NCI-H82 treated with DMSO at 0.1 percent for 48 hours (cell line): ENCODE data around the gene GRID1.

ENCODE experiments used
- DNase-seq: peaks from one replicate; lab custom pipeline; 2025; ENCODE audit not compliant: unreplicated experiment; lab: John Stamatoyannopoulos, UW

GRID1 gene

DNA sequence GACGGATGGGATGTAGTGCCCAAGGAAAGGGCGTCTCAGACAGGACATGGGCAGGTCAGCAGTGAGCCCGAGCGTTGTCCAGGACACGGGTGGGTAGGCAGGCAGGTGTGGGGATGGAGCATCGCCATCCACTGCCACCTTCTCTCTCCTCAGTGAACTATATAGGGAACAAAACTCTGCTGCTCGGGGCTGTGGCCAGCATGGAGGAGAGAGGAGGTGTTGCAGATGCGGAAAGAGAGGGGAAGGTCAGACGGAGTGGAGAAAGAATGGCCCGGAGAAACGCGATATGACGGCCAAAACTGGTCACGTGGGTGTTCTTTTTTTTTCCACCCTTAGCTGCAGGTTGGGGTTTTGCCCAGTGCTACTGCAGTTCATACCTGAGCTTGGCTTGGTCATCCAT, 71.2 kb downstream of the GRID1 start:
- DNase-seq, result no peak

DNA sequence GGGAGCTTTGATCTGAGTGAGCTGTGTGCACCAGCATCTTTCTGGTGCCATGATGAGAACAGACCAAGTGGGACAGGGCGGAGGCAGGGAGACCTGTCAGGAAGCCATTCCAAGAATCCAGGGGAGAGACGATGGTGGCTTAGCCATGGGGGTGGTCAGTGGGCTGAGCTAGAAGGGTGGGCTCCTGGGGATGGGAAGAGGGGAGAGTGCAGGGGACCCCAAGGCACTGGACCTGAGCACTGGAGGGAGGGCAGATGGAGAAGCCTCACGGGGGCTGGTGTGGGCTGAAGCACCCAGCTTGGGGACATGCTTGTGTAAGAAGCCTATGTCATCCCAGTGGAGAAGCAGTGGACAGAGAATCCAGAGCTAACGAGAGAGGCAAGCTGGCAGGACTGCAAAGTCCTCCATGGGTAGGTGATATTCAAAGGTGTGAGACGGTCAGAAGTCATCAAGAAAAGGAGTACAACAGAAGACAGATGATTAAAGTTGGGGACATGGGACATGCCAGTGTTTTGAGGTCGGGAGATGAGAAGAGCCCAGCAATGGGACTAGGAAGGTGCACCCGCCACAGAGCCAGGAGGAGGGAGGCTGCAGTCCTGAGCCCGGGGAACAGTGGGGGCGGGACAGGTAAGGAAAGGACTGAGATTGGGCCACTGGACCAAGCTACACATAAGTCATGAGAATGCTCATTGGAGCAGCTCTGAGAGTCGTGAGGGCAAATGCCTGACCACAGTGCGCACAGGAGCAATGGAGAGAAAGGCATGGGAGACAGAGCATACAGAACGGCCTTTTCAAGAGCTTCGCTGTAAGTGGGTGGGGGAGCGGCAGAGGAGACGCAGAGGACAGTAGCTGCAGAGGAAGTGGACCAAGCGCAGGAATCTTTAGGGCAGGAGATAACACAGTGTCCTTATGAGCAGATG, 72.0 kb downstream of the GRID1 start:
- DNase-seq, result no peak

- DNase-seq, result no peak
These were observed 73.2 kb downstream of the GRID1 start for GRCh38 chr10:86293396-86293791.

- no peak for DNase-seq
These were observed 73.9 kb downstream of the GRID1 start for GRCh38 chr10:86292462-86293395.

GRCh38 chr10:86291616-86292340, 74.8 kb downstream of the GRID1 start:
- DNase-seq, result no peak

DNA sequence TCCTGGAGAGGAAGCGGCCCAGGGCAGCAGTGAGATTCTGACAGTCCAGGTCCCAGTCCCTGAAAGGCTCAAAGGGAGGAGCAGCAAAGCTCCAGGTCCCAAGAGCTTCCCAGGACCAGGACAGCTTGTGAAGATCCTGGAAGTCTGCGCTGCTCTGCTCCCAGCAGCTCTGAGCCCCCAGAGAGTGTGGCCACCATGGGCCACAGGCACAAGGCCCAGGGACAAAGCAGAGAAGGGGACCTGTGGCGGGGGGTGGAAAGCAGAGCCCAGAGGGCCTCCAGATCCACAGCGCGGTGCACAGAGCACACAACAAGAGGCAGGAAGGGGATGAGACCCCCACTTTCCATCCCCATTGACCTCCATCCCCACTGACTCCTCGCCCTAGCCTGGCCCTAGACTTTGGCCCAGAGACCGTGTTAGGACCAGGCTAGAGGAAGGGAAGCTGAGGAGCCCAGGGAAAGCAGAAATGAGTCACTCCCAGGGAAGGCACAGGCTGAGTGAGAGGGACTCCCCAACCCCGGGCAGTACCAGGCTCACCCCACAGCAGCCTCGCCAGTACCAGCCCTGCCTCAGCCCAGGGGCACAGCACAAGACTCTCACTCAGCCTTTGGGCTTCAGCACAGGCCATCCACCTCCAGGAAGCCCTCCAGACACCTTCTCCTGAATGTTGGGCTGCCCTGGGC, 75.5 kb downstream of the GRID1 start:
- no peak for DNase-seq

GRCh38 chr10:86289577-86289868, 77.1 kb downstream of the GRID1 start:
- DNase-seq, result no peak

- DNase-seq, result no peak
These were observed 77.7 kb downstream of the GRID1 start for GRCh38 chr10:86288695-86289576.

DNA sequence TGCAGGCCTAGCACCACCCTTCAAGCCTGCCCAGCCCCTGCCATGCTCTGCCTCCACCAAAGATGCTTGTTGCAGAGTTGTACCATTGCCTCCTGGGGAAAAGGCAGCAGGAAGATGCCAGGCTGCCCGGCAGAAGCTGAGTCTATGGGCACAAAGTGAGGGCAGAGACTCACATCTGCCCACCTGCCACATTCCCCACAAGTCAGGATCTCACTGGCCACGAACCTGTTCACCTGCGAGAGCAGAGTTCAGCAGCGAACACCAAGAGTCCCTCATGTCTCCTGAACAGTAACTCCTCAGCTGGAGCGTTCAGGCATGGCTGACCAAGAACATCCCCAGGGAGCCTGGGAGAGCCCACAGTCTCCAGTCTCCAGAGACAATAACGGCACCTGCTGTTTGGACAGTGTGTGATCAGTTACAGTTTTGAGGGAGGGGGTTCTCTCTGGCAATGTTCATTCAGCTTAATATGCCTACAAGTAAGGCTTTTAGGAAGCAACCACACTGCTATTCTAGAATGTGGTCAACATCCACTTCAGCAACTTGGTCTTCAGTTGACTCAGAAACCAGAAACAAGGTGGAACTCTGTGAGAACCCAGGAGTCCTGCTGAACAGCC, 78.5 kb downstream of the GRID1 start:
- no peak for DNase-seq

GRCh38 chr10:86287110-86287793, 79.3 kb downstream of the GRID1 start:
- no peak for DNase-seq

DNA sequence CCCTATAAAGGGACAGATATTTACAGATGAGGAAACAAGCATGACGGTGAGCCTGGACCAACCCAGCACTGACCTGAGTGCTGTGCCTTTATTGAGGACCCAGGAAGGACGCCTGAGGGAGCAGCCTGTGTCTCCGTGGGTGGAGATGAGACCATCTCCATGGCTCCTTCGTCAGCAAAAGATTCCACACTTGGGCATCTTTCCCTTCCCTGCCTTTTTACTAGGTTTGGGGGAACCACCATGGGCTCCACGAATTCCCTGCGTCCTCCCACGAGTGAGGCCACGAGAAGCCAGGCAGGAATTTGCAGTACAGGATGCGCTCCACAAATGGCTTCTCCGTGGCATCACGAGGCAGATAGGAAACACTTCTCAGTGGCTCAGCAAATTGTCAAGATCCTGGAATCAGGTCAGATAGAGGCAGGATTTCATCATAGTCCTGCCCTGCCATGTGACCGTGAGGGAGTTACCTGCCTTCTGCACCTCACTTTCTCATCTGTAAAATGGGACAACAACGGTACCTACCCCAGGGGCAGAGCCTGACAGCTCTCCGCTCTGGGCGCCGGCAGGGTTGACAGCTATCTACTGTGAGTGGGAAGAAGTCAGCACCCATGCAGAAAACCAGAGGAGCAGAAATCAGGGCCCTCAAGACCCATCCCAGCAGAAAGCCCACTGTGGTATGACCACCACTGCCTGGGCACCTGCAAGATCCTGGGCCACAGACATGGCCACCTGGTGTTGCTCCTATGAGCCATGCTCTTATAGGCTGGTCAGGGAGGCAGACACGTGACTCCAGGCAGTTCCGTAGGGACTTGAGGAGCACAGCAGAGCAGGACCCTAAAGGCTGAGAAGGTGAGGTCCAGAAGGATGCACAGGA, 80.1 kb downstream of the GRID1 start:
- no peak for DNase-seq

DNA sequence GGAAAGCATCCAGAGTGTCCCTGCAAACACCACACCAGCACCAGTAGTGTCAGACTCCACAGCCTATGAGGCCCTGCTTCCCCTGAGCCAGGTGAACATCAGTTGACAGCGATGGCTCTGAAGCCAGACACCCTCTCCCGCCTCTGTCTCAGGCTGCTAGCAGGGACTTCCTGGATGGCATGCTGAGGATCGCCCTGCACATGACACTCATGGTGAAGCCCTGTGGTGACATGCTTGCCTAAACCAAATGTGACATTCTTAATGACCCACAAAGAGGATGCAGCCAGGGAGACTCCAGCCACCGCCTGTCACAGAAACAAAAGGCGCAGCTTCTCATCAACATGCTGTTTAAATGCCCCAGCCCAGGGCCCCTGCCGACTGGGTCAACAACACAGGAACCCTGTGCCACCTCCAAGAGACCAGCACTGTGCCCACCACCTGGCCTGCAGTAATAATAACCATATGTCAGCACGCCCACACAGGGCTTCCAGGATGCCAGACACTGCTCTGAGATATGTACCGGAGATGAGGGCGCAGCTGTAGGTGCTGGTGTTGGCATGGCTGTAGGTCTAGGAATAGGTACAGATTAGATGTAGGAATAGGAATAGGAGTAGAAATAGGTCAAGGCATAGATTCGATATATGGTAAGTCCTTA, 81.3 kb downstream of the GRID1 start:
- DNase-seq, result no peak

DNA sequence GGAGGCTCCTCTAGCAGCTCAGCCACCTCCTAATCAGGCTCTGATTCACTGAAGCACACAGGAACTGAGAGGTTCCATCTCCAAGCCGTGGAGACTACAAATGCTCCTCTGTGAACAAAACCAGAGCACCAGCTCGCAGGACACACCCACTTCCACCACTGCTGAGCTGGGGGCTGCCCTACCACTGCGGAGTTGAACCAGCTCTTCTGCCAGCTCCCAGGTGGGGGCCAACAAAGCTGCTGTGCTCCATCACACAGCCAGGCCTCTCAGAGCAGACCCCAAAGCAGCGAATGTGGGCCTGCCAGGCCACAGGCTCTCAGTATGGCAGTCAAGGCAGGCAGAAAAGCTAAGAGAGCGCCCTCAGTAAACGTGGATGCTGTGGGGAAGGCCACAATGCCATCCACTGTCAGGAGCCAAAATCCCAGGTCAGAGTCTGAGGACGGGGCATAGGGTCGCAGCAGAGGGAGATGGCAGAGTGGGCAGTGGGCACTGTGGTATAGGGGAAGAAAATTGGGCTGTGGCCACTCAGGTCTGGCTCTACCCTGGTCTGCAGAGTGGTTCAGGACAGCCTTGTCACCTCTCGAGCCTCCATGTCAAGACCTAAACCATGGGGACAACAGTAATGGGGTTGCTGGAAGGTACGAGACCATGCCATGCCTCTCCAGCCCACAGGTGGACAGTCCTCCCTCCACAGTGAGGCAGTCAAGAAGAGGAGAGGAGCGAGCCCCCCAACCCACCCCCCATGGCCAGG, 82.1 kb downstream of the GRID1 start:
- no peak for DNase-seq

DNA sequence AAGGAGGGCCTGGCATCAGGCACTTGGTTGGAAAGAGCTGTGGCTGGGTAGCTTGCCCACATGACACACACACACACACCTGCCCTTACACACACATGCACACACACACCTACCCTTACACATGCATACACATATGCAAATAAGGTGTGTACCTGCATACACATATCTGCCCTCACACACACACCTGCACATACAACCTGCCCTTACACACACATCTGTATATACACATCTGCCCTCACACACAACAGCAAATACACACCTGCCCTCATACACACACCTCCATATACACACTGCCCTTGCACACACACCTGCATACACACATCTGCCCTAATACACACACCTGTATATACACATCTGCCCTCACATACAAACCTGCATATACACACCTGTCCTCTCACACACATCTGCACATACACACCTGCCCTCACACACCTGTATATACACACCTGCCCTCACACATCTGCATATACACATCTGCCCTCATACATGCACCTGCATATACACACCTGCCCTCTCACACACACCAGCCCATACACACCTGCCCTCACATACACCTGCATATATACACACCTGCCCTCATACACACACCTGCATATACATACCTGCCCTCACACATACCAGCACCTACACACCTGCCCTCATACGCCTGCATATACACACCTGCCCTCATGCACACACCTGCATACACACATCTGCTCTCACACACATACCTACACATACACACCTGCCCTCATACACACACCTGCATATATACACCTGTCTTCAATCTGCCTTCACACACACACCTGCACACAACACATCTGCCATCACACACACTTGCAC, 82.9 kb downstream of the GRID1 start:
- no peak for DNase-seq

DNA sequence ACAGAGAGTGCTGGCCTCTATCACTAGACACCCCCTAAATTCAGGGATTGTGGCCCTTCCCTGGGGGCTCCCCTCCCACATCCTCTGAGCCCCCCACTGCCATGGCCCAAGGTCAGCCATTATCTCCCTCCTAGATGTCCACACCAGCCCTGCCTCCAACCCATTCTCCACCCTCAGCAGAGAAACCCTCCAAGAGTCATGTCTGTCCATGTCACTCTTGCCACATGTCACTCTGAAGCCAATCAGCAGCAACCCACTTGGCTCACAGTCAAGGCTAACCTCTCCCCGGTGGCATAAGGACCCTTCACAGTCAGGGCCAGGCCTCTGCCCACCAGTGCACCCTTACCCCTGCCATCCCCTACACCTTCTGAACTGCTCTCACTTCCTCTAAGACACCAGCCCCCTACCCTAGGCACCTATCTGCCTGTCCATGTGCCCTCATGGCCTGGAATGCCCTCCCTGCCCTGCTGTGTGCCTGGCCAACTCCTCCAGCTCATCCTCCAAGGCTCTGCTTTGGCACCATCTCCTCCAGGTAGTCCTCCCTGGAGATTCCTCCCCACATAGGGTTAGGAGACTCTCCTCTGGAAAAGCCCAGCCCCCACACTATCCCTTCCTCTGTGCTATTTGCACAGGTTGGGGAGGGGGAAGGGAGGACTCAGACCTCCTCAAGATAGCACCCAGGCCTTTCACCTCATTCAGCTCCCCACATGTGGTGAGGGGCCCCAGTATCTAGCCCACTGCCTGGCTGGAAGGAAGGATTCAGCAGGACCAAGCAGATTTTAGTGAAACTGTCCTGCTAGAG, 83.7 kb downstream of the GRID1 start:
- no peak for DNase-seq
